ENCODE results near the gene SCOC. TPM values are rescaled to one million over a fixed set of nuclear protein-coding genes. Genes with fewer than 3 reads are reported as not detected.
A peak's percentile ranks its signal among the peaks of the same experiment; 100 is the strongest.

The SCOC gene
- total and polyA plus RNA-seq, 2 of the 13 experiments (the other 11 are each of a cell fraction or from before 2014, with no cell fraction given), result 43.8 to 65.2 TPM

GRCh38 chr4:140363051-140363450 lies 10.4 kb upstream of the SCOC start (continued):
- TF ChIP-seq SOX6 (IDR thresholded peaks at IDR 0.05), result no peak
- peak; percentile 30; the same call in 1 of the 2 replicates for TF ChIP-seq SOX6 (CRISPR knock-in tag; IDR thresholded peaks at IDR 0.05)
- TF ChIP-seq THAP11 (CRISPR knock-in tag; IDR thresholded peaks at IDR 0.05), result no peak
- TF ChIP-seq ZNF607 (CRISPR knock-in tag; IDR thresholded peaks at IDR 0.05; ENCODE audit: borderline replicate concordance), result no peak
- no peak for TF ChIP-seq YY1 (IDR thresholded peaks at IDR 0.05; ENCODE audit: insufficient read depth, insufficient replicate concordance, low read depth, low read length)
- TF ChIP-seq DNMT3B (CRISPR knock-in tag; conservative IDR thresholded peaks at IDR 0.05), result no peak
- TF ChIP-seq YEATS4 (CRISPR knock-in tag; IDR thresholded peaks at IDR 0.05; ENCODE audit: borderline replicate concordance), result 0 out of 2 replicates have a peak, but pooled peaks have one; percentile 32
- no peak for TF ChIP-seq ZIK1 (CRISPR knock-in tag; IDR thresholded peaks at IDR 0.05; ENCODE audit: borderline replicate concordance, low read depth)
- 0 out of 2 replicates have a peak, but pooled peaks have one; percentile 41 for TF ChIP-seq RCOR2 (CRISPR knock-in tag; IDR thresholded peaks at IDR 0.05)
- no peak for TF ChIP-seq MTF2 (CRISPR knock-in tag; IDR thresholded peaks at IDR 0.05; ENCODE audit: borderline replicate concordance)
- TF ChIP-seq ZEB1 (IDR thresholded peaks at IDR 0.05; ENCODE audit: insufficient replicate concordance, low read depth), result no peak
- TF ChIP-seq RELA (CRISPR knock-in tag; IDR thresholded peaks at IDR 0.05), result no peak
- no peak for TF ChIP-seq ZNF280D (CRISPR knock-in tag; IDR thresholded peaks at IDR 0.05)
- 0 out of 4 replicates have a peak, but pooled peaks of 1 of the 2 experiments have one; percentile 32 for TF ChIP-seq NR2F1 (CRISPR knock-in tag; IDR thresholded peaks at IDR 0.05)
- TF ChIP-seq HNRNPUL1 (IDR thresholded peaks at IDR 0.05; ENCODE audit: low read depth, low read length), result no peak
- no peak for TF ChIP-seq XRCC5 (optimal IDR thresholded peaks at IDR 0.05; ENCODE audit: low read length)
- TF ChIP-seq MXI1 (IDR thresholded peaks at IDR 0.05; ENCODE audit: borderline replicate concordance, low read depth, low read length), result no peak; the same call in 2 of the 3 replicates
- no peak for TF ChIP-seq ATAD3A (CRISPR knock-in tag; IDR thresholded peaks at IDR 0.05)
- TF ChIP-seq NFYC (CRISPR knock-in tag; IDR thresholded peaks at IDR 0.05), result no peak
- no peak for TF ChIP-seq RAD51 (IDR thresholded peaks at IDR 0.05; ENCODE audit: borderline replicate concordance)
- TF ChIP-seq ATM (IDR thresholded peaks at IDR 0.05; ENCODE audit: borderline replicate concordance), result no peak
- TF ChIP-seq ZNF33B (CRISPR knock-in tag; IDR thresholded peaks at IDR 0.05), result no peak
- no peak for TF ChIP-seq ZBTB21 (CRISPR knock-in tag; IDR thresholded peaks at IDR 0.05)
- TF ChIP-seq BRD4 (CRISPR knock-in tag; IDR thresholded peaks at IDR 0.05), result no peak
- TF ChIP-seq ZSCAN31 (CRISPR knock-in tag; IDR thresholded peaks at IDR 0.05; ENCODE audit: low read depth), result no peak
- no peak for TF ChIP-seq SRY (CRISPR knock-in tag; IDR thresholded peaks at IDR 0.05)
- no peak for TF ChIP-seq ZBTB25 (CRISPR knock-in tag; IDR thresholded peaks at IDR 0.05)
- TF ChIP-seq PHF5A (CRISPR knock-in tag; IDR thresholded peaks at IDR 0.05; ENCODE audit: low read depth, unreplicated experiment), result no peak
- TF ChIP-seq ZNF672 (CRISPR knock-in tag; IDR thresholded peaks at IDR 0.05), result no peak
